Esophagus squamous epithelium (tissue), 4 donors: ENCODE results near the gene GIMAP7.

Experiments
- POLR2A ChIP-seq, 4 donors: fragments of 450-650 bp; IDR thresholded peaks; one replicate each; pipeline ENCODE4 v1.6.1; 2017; ENCODE audit warnings: antibody characterized with exemption in 4 of 4, mild to moderate bottlenecking in 4 of 4, moderate library complexity in 3 of 4
- TF ChIP-seq, protein P1 (sequence below), 6 experiments: fragments of 450-650 bp in 4 of 6; fragments of 200-600 bp in 2 of 6; sonication (generic) in 2 of 6; IDR thresholded peaks; one replicate each; pipeline ENCODE4 v1.5.1; 2016 to 2019; ENCODE audit warnings: antibody characterized with exemption in 6 of 6, mild to moderate bottlenecking in 4 of 6, moderate library complexity in 4 of 6

DNA sequence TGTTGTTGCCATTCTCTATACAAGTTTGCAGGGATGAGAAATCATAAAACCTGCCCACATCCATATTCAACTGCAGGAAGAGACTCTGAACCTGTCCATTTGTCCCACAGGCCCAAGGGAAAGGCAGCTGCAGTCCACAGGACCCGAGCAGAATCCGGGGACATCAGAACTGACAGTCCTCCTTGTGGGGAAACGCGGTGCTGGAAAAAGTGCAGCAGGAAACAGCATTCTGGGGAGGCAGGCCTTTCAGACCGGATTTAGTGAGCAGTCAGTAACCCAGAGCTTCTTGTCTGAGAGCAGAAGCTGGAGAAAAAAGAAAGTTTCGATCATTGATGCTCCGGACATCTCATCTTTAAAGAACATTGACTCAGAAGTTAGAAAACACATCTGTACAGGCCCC is 40.8 kb upstream of the GIMAP7 start:
- TF ChIP-seq, protein P1, sequence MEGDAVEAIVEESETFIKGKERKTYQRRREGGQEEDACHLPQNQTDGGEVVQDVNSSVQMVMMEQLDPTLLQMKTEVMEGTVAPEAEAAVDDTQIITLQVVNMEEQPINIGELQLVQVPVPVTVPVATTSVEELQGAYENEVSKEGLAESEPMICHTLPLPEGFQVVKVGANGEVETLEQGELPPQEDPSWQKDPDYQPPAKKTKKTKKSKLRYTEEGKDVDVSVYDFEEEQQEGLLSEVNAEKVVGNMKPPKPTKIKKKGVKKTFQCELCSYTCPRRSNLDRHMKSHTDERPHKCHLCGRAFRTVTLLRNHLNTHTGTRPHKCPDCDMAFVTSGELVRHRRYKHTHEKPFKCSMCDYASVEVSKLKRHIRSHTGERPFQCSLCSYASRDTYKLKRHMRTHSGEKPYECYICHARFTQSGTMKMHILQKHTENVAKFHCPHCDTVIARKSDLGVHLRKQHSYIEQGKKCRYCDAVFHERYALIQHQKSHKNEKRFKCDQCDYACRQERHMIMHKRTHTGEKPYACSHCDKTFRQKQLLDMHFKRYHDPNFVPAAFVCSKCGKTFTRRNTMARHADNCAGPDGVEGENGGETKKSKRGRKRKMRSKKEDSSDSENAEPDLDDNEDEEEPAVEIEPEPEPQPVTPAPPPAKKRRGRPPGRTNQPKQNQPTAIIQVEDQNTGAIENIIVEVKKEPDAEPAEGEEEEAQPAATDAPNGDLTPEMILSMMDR (IDR thresholded peaks at IDR 0.05), result no peak
- no peak for TF ChIP-seq POLR2A (IDR thresholded peaks at IDR 0.05)
